T-helper 9 cell (primary cell): ENCODE measurements around the gene MUC4.
"Not testable (repeated sequence)": the region's sequence is repeated elsewhere in the genome, so short reads cannot be mapped to it uniquely, and the experiment has no call there.

Experiments used
- DNase-seq: peaks from one replicate; pipeline ENCODE4 v3.0.0-alpha.2; 2020

MUC4 gene

GRCh38 chr3:195760345-195761122 is 51.2 kb downstream of the MUC4 start:
- no peak for DNase-seq

GRCh38 chr3:195758721-195759353 is 52.9 kb downstream of the MUC4 start:
- DNase-seq = no peak

- no peak for DNase-seq
Measured at GRCh38 chr3:195757827-195758226, 53.9 kb downstream of the MUC4 start.

- DNase-seq = no peak
Measured at GRCh38 chr3:195757438-195757770, 54.3 kb downstream of the MUC4 start.

- no peak for DNase-seq
Measured at GRCh38 chr3:195755791-195756676, 55.7 kb downstream of the MUC4 start.

- DNase-seq = no peak
Measured at GRCh38 chr3:195755391-195755790, 56.3 kb downstream of the MUC4 start.

- no peak for DNase-seq
Measured at GRCh38 chr3:195754906-195755305, 56.8 kb downstream of the MUC4 start.

GRCh38 chr3:195754141-195754540 is 57.6 kb downstream of the MUC4 start:
- DNase-seq = no peak

- DNase-seq = no peak
Measured at GRCh38 chr3:195753581-195753980, 58.1 kb downstream of the MUC4 start.

- no peak for DNase-seq
Measured at GRCh38 chr3:195752546-195753331, 59.0 kb downstream of the MUC4 start.

- no peak for DNase-seq
Measured at GRCh38 chr3:195752066-195752465, 59.7 kb downstream of the MUC4 start.

GRCh38 chr3:195751560-195751959 is 60.2 kb downstream of the MUC4 start:
- no peak for DNase-seq

GRCh38 chr3:195750797-195751520 is 60.8 kb downstream of the MUC4 start:
- no peak for DNase-seq

- not testable (repeated sequence) for DNase-seq
Measured at GRCh38 chr3:195749101-195749500, 62.6 kb downstream of the MUC4 start.

GRCh38 chr3:195748661-195749060 is 63.1 kb downstream of the MUC4 start:
- DNase-seq = no peak

- DNase-seq = no peak
Measured at GRCh38 chr3:195746751-195747150, 65.0 kb downstream of the MUC4 start.

GRCh38 chr3:195746346-195746745 is 65.4 kb downstream of the MUC4 start:
- DNase-seq = no peak

- no peak for DNase-seq
Measured at GRCh38 chr3:195744437-195744836, 67.3 kb downstream of the MUC4 start.

GRCh38 chr3:195739561-195740111 is 72.1 kb downstream of the MUC4 start:
- no peak for DNase-seq

- DNase-seq = no peak
Measured at GRCh38 chr3:195738274-195739044, 73.3 kb downstream of the MUC4 start.

GRCh38 chr3:195737782-195738181 is 73.9 kb downstream of the MUC4 start:
- not testable (repeated sequence) for DNase-seq
